ENCODE data around the gene LEUTX. TPM values are rescaled to one million over a fixed set of nuclear protein-coding genes. Genes with fewer than 3 reads are reported as not detected.

LEUTX gene
- total RNA-seq, 1 experiment from 2014 or later = not detected

DNA sequence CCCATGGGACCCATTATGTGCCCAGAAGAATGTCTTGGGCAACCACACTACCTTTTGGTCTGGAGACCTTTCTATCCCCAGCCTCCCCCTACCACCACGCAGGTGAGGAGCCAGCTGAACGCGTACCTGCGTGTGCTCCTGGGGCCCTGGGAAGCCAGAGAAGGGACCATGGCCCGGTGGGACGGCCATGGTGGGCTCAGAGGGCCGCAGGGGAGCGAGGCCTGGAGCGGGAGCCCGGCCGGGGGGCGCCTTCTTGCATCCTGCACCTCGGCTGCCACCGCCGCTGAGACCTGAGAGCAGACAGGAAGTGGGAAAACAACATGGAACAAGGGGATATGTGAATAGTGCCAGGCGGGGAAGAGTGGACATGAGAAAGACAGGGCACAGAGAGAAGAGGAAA, 53.0 kb downstream of the LEUTX start:
- BruUV-seq (replicated peaks) = no TSS peak
- Mint-ChIP-seq H3K36me3 (ENCODE audit: insufficient read depth, unreplicated experiment) (peaks cover 76% of the 10 kb centered on the region), H3K4me3 (ENCODE audit: low read depth, unreplicated experiment) (no peak overlapping the region), H3K4me1 (ENCODE audit: low read depth, unreplicated experiment) (peaks cover 26% of the 10 kb centered on the region), H3K27me3 (ENCODE audit: unreplicated experiment) (no peaks in the 10 kb centered on the region), H3K27ac (ENCODE audit: unreplicated experiment) (peak overlapping the region; percentile 68), H3K9me3 (ENCODE audit: low read depth, unreplicated experiment) (no peaks in the 10 kb centered on the region)
- CTCF ChIA-PET = no interaction called here
- DNase-seq = no peak
- no peak for TF ChIP-seq CTCF (IDR thresholded peaks at IDR 0.05; ENCODE audit: unreplicated experiment)
- intact Hi-C loops (cut with micrococcal nuclease; ENCODE audit: unreplicated experiment) = no loop called here

GRCh38 chr19:39832341-39833083, 53.9 kb downstream of the LEUTX start:
- CTCF ChIA-PET = interaction anchor here (1.5 kb wide), 1 partner anchor 24 kb away, joined by 4 read pairs; no protein-coding TSS in a partner anchor
- Mint-ChIP-seq H3K4me1 (ENCODE audit: low read depth, unreplicated experiment) (peaks cover 34% of the 10 kb centered on the region), H3K27me3 (ENCODE audit: unreplicated experiment) (no peaks in the 10 kb centered on the region), H3K4me3 (ENCODE audit: low read depth, unreplicated experiment) (peak overlapping the region; percentile 81), H3K27ac (ENCODE audit: unreplicated experiment) (peak overlapping the region; percentile 68), H3K9me3 (ENCODE audit: low read depth, unreplicated experiment) (no peaks in the 10 kb centered on the region), H3K36me3 (ENCODE audit: insufficient read depth, unreplicated experiment) (peaks cover 84% of the 10 kb centered on the region)
- BruUV-seq (replicated peaks) = TSS peak; percentile 5
- intact Hi-C loops (cut with micrococcal nuclease; ENCODE audit: unreplicated experiment) = no loop called here
- no peak for TF ChIP-seq CTCF (IDR thresholded peaks at IDR 0.05; ENCODE audit: unreplicated experiment)
- no peak for DNase-seq

GRCh38 chr19:39833160-39833463, 54.5 kb downstream of the LEUTX start:
- no TSS peak for BruUV-seq (replicated peaks)
- Mint-ChIP-seq H3K27me3 (ENCODE audit: unreplicated experiment) (no peaks in the 10 kb centered on the region), H3K36me3 (ENCODE audit: insufficient read depth, unreplicated experiment) (peaks cover 86% of the 10 kb centered on the region), H3K9me3 (ENCODE audit: low read depth, unreplicated experiment) (no peaks in the 10 kb centered on the region), H3K4me3 (ENCODE audit: low read depth, unreplicated experiment) (peak overlapping the region; percentile 81), H3K27ac (ENCODE audit: unreplicated experiment) (peak overlapping the region; percentile 68), H3K4me1 (ENCODE audit: low read depth, unreplicated experiment) (peaks cover 35% of the 10 kb centered on the region)
- intact Hi-C loops (cut with micrococcal nuclease; ENCODE audit: unreplicated experiment) = no loop called here
- no peak for TF ChIP-seq CTCF (IDR thresholded peaks at IDR 0.05; ENCODE audit: unreplicated experiment)
- DNase-seq = no peak
- CTCF ChIA-PET = interaction anchor here (1.0 to 1.6 kb wide), 5 partner anchors 10 to 398 kb away, joined by 3 to 22 read pairs (median 8); partner anchors contain the start of genes FBL, PSMC4 and RPS16

GRCh38 chr19:39833464-39834286, 55.0 kb downstream of the LEUTX start, which contains the start of gene DYRK1B:
DYRK1B (minus strand) TSS chr19:39834162; CDS start chr19:39831867, 2,295 bp downstream.
- no TSS peak for BruUV-seq (replicated peaks)
- H3K4me3 Mint-ChIP-seq (ENCODE audit: low read depth, unreplicated experiment) = peak within 1 kb of the TSS; percentile 81
- no peak for TF ChIP-seq CTCF (IDR thresholded peaks at IDR 0.05; ENCODE audit: unreplicated experiment)
- intact Hi-C loops (cut with micrococcal nuclease; ENCODE audit: unreplicated experiment) = no loop called here
- peaks cover 86% of the 10 kb centered on the region for H3K36me3 Mint-ChIP-seq (ENCODE audit: insufficient read depth, unreplicated experiment)
- no peaks in the 10 kb centered on the region for H3K27me3 Mint-ChIP-seq (ENCODE audit: unreplicated experiment)
- no peaks in the 10 kb centered on the region for H3K9me3 Mint-ChIP-seq (ENCODE audit: low read depth, unreplicated experiment)
- H3K4me1 Mint-ChIP-seq (ENCODE audit: low read depth, unreplicated experiment) = peaks cover 35% of the 10 kb centered on the region
- H3K27ac Mint-ChIP-seq (ENCODE audit: unreplicated experiment) = peak within 1 kb of the TSS; percentile 68
- CTCF ChIA-PET = interaction anchor here (0.6 to 1.6 kb wide), 8 partner anchors 10 to 398 kb away, joined by 3 to 22 read pairs (median 4); partner anchors contain the start of genes FBL, PSMC4 and RPS16
- DNase-seq = peak; percentile 98

All from Calu3 (cell line).